NCI-H1048 (cell line): ENCODE results near the gene PPP5C.
"Not testable (repeated sequence)": the region's sequence is repeated elsewhere in the genome, so short reads cannot be mapped to it uniquely, and the experiment has no call there.

Source experiments
- DNase-seq: peaks from one replicate; lab custom pipeline; 2025; lab: John Stamatoyannopoulos, UW

Gene PPP5C

DNA sequence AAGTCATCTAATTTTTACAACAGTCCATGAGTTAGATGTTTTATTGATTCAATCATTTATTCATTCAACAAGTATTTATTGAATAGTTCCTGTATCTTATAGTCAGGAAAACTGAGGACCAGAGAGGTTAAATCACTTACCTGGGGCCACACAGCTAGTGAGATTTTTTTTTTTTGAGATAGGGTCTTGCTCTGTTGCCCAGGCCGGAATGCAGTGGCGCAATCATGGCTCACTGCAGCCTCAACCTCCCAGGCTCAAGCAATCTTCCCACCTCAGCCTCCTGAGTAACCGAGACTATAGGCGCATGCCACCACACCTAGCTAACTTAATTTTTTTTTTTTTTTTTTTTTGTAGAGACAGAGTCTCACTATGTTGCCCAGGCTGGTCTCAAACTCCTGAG lies 88.8 kb downstream of the PPP5C start:
- DNase-seq, result not testable (repeated sequence)
